Urothelium cell line (cell line): ENCODE measurements around the gene PHC3.
A peak's percentile ranks its signal among the peaks of the same experiment; 100 is the strongest.
"Not testable (repeated sequence)": the region's sequence is repeated elsewhere in the genome, so short reads cannot be mapped to it uniquely, and the experiment has no call there.

Experiments
- DNase-seq: peaks from one replicate; pipeline ENCODE4 v3.0.0; 2011; ENCODE audit warnings: low spot score, mixed read lengths
- FAIRE-seq: peaks from 2 replicates; lab custom pipeline; 2011; peaks lifted over from hg19 to GRCh38; lab: Jason Lieb, UNC

Gene PHC3

GRCh38 chr3:170180908-170181885, at the start of gene PHC3:
PHC3 (minus strand) TSS chr3:170181733; CDS start chr3:170181715, 18 bp downstream.
- peak; percentile 95 for DNase-seq
- no peak for FAIRE-seq

GRCh38 chr3:170228093-170228766, 46.7 kb upstream of the PHC3 start:
- FAIRE-seq (no peak), DNase-seq (no peak)

GRCh38 chr3:170226426-170226960, 45.0 kb upstream of the PHC3 start:
- DNase-seq, result no peak
- FAIRE-seq, result no peak

- FAIRE-seq (no peak), DNase-seq (no peak)
Measured at GRCh38 chr3:170225166-170225565, 43.6 kb upstream of the PHC3 start.

GRCh38 chr3:170222647-170223541, 41.4 kb upstream of the PHC3 start:
- DNase-seq (peak; percentile 41), FAIRE-seq (no peak)

- FAIRE-seq, result no peak
Measured at GRCh38 chr3:170221924-170222646, 40.6 kb upstream of the PHC3 start, which contains the start of gene PRKCI. PRKCI (plus strand) TSS chr3:170222424; CDS start chr3:170222670, 246 bp downstream.

GRCh38 chr3:170220871-170221270, 39.3 kb upstream of the PHC3 start:
- FAIRE-seq, result no peak
- DNase-seq, result peak; percentile 3

More at GRCh38 chr3:170221924-170222646, 40.6 kb upstream of the PHC3 start, which contains the start of gene PRKCI:
- peak; percentile 94 for DNase-seq

GRCh38 chr3:170219850-170220249, 38.3 kb upstream of the PHC3 start:
- FAIRE-seq (no peak), DNase-seq (no peak)

GRCh38 chr3:170211668-170212067, 30.1 kb upstream of the PHC3 start:
- FAIRE-seq (no peak), DNase-seq (no peak)

- FAIRE-seq (no peak), DNase-seq (no peak)
Measured at GRCh38 chr3:170207717-170208116, 26.2 kb upstream of the PHC3 start.

GRCh38 chr3:170206164-170206762, 24.7 kb upstream of the PHC3 start:
- not testable (repeated sequence) for DNase-seq, FAIRE-seq

GRCh38 chr3:170205302-170205701, 23.8 kb upstream of the PHC3 start:
- no peak for FAIRE-seq
- DNase-seq, result no peak

- no peak for DNase-seq
- FAIRE-seq, result no peak
Measured at GRCh38 chr3:170204509-170204908, 23.0 kb upstream of the PHC3 start.

GRCh38 chr3:170204023-170204472, 22.5 kb upstream of the PHC3 start:
- FAIRE-seq (no peak), DNase-seq (no peak)

- no peak for DNase-seq
- no peak for FAIRE-seq
Measured at GRCh38 chr3:170203457-170203856, 21.9 kb upstream of the PHC3 start.

GRCh38 chr3:170201527-170201926, 20.0 kb upstream of the PHC3 start:
- FAIRE-seq, result no peak

GRCh38 chr3:170200987-170201386, 19.5 kb upstream of the PHC3 start:
- DNase-seq, result no peak
- no peak for FAIRE-seq

More at GRCh38 chr3:170201527-170201926, 20.0 kb upstream of the PHC3 start:
- DNase-seq, result no peak

GRCh38 chr3:170196833-170197232, 15.3 kb upstream of the PHC3 start:
- no peak for FAIRE-seq
- DNase-seq, result peak; percentile 29

GRCh38 chr3:170195759-170196158, 14.2 kb upstream of the PHC3 start:
- FAIRE-seq, DNase-seq: not testable (repeated sequence)
